ENCODE data around the gene ABTB1.
A peak's percentile ranks its signal among the peaks of the same experiment; 100 is the strongest.
"Not testable (repeated sequence)": the region's sequence is repeated elsewhere in the genome, so short reads cannot be mapped to it uniquely, and the experiment has no call there.

The ABTB1 gene

GRCh38 chr3:127679534-127680145 lies 6.9 kb downstream of the ABTB1 start:
- no peaks in the 10 kb centered on the region for H3K27me3 Mint-ChIP-seq
- no peaks in the 10 kb centered on the region for H3K9me3 Mint-ChIP-seq
- H3K4me1 Mint-ChIP-seq (ENCODE audit: low read depth in 2 of 2), result peaks cover 15 to 26% of the 10 kb centered on the region in 2 donors
- DNase-seq (no peak), ATAC-seq (replicated peaks) (no peak)
- peak overlapping the region; percentile 29 to 41 for H3K27ac Mint-ChIP-seq
- H3K36me3 Mint-ChIP-seq (ENCODE audit: insufficient read depth), result peaks cover 9% of the 10 kb centered on the region
- H3K4me3 Mint-ChIP-seq, result no peak overlapping the region

GRCh38 chr3:127680146-127680661 lies 7.5 kb downstream of the ABTB1 start:
- ATAC-seq (replicated peaks) (no peak), DNase-seq (no peak)
- no peaks in the 10 kb centered on the region for H3K27me3 Mint-ChIP-seq
- peaks cover 10 to 20% of the 10 kb centered on the region in 2 donors for H3K4me1 Mint-ChIP-seq (ENCODE audit: low read depth in 2 of 2)
- peak overlapping the region; percentile 29 to 41 for H3K27ac Mint-ChIP-seq
- no peak overlapping the region for H3K4me3 Mint-ChIP-seq
- peaks cover 9% of the 10 kb centered on the region for H3K36me3 Mint-ChIP-seq (ENCODE audit: insufficient read depth)
- H3K9me3 Mint-ChIP-seq, result no peaks in the 10 kb centered on the region

GRCh38 chr3:127680798-127681221 lies 8.1 kb downstream of the ABTB1 start:
- ATAC-seq (replicated peaks) (no peak), DNase-seq (no peak)
- no peak overlapping the region for H3K4me3 Mint-ChIP-seq
- H3K36me3 Mint-ChIP-seq (ENCODE audit: insufficient read depth), result peaks cover 9% of the 10 kb centered on the region
- H3K27ac Mint-ChIP-seq, result peak overlapping the region in 1 of 2 donors; percentile 65
- H3K9me3 Mint-ChIP-seq, result no peaks in the 10 kb centered on the region
- peaks cover 6 to 16% of the 10 kb centered on the region in 2 donors for H3K4me1 Mint-ChIP-seq (ENCODE audit: low read depth in 2 of 2)
- no peaks in the 10 kb centered on the region for H3K27me3 Mint-ChIP-seq

GRCh38 chr3:127682175-127682554 lies 9.4 kb downstream of the ABTB1 start:
- not testable (repeated sequence) for ATAC-seq (replicated peaks)

GRCh38 chr3:127682561-127682960 lies 9.8 kb downstream of the ABTB1 start:
- H3K4me1 Mint-ChIP-seq (ENCODE audit: low read depth in 2 of 2), result peaks cover 2 to 8% of the 10 kb centered on the region in 2 donors
- H3K27me3 Mint-ChIP-seq, result no peaks in the 10 kb centered on the region
- H3K4me3 Mint-ChIP-seq, result no peak overlapping the region
- H3K9me3 Mint-ChIP-seq, result no peaks in the 10 kb centered on the region
- ATAC-seq (replicated peaks) (no peak), DNase-seq (no peak)
- H3K36me3 Mint-ChIP-seq (ENCODE audit: insufficient read depth), result peaks cover 8% of the 10 kb centered on the region
- no peak overlapping the region for H3K27ac Mint-ChIP-seq

More at GRCh38 chr3:127682175-127682554, 9.4 kb downstream of the ABTB1 start:
- not testable (repeated sequence) for DNase-seq; H3K4me3 Mint-ChIP-seq; H3K4me1 Mint-ChIP-seq (ENCODE audit: low read depth in 2 of 2); H3K9me3 Mint-ChIP-seq; H3K27ac Mint-ChIP-seq; H3K27me3 Mint-ChIP-seq; H3K36me3 Mint-ChIP-seq (ENCODE audit: insufficient read depth)

- H3K27me3 Mint-ChIP-seq, result no peaks in the 10 kb centered on the region
- no peaks in the 10 kb centered on the region for H3K36me3 Mint-ChIP-seq (ENCODE audit: insufficient read depth)
- DNase-seq (no peak), ATAC-seq (replicated peaks) (no peak)
- no peak overlapping the region for H3K4me3 Mint-ChIP-seq
- peaks cover 2 to 5% of the 10 kb centered on the region in 2 donors for H3K4me1 Mint-ChIP-seq (ENCODE audit: low read depth in 2 of 2)
- H3K9me3 Mint-ChIP-seq, result no peaks in the 10 kb centered on the region
- no peak overlapping the region for H3K27ac Mint-ChIP-seq
Measured at GRCh38 chr3:127684871-127685707, 12.3 kb downstream of the ABTB1 start.

- H3K4me1 Mint-ChIP-seq (ENCODE audit: low read depth in 2 of 2), result peaks cover 2 to 5% of the 10 kb centered on the region in 2 donors
- no peak overlapping the region for H3K27ac Mint-ChIP-seq
- DNase-seq (no peak), ATAC-seq (replicated peaks) (no peak)
- no peaks in the 10 kb centered on the region for H3K27me3 Mint-ChIP-seq
- no peaks in the 10 kb centered on the region for H3K9me3 Mint-ChIP-seq
- H3K36me3 Mint-ChIP-seq (ENCODE audit: insufficient read depth), result no peaks in the 10 kb centered on the region
- no peak overlapping the region for H3K4me3 Mint-ChIP-seq
Measured at GRCh38 chr3:127685708-127686511, 13.2 kb downstream of the ABTB1 start.

- no peak for ATAC-seq (replicated peaks)
- H3K4me3 Mint-ChIP-seq, result no peak overlapping the region
- H3K36me3 Mint-ChIP-seq (ENCODE audit: insufficient read depth), result no peaks in the 10 kb centered on the region
- H3K9me3 Mint-ChIP-seq, result no peaks in the 10 kb centered on the region
- no peak for DNase-seq
- H3K27me3 Mint-ChIP-seq, result no peaks in the 10 kb centered on the region
- H3K4me1 Mint-ChIP-seq (ENCODE audit: low read depth in 2 of 2), result peaks cover 2 to 5% of the 10 kb centered on the region in 2 donors
- no peak overlapping the region for H3K27ac Mint-ChIP-seq
Measured at GRCh38 chr3:127686512-127686894, 13.8 kb downstream of the ABTB1 start.

- Mint-ChIP-seq H3K4me3 (no peak overlapping the region), H3K27me3 (no peaks in the 10 kb centered on the region), H3K9me3 (no peaks in the 10 kb centered on the region), H3K36me3 (ENCODE audit: insufficient read depth) (no peaks in the 10 kb centered on the region), H3K27ac (no peak overlapping the region), H3K4me1 (ENCODE audit: low read depth in 2 of 2) (peaks cover 2 to 5% of the 10 kb centered on the region in 2 donors)
- ATAC-seq (replicated peaks) (no peak), DNase-seq (no peak)
Measured at GRCh38 chr3:127687228-127687737, 14.5 kb downstream of the ABTB1 start.

GRCh38 chr3:127688022-127688415 lies 15.3 kb downstream of the ABTB1 start:
- DNase-seq (no peak), ATAC-seq (replicated peaks) (no peak)
- H3K27ac Mint-ChIP-seq, result no peak overlapping the region
- no peak overlapping the region for H3K4me3 Mint-ChIP-seq
- H3K36me3 Mint-ChIP-seq (ENCODE audit: insufficient read depth), result peaks cover 4% of the 10 kb centered on the region
- H3K9me3 Mint-ChIP-seq, result no peaks in the 10 kb centered on the region
- H3K27me3 Mint-ChIP-seq, result peaks cover 7% of the 10 kb centered on the region in 2 donors
- peaks cover 2 to 5% of the 10 kb centered on the region in 2 donors for H3K4me1 Mint-ChIP-seq (ENCODE audit: low read depth in 2 of 2)

GRCh38 chr3:127688416-127689265 lies 15.9 kb downstream of the ABTB1 start:
- H3K4me1 Mint-ChIP-seq (ENCODE audit: low read depth in 2 of 2), result peaks cover under 1 to 2% of the 10 kb centered on the region in 2 donors
- DNase-seq (no peak), ATAC-seq (replicated peaks) (no peak)
- H3K9me3 Mint-ChIP-seq, result no peaks in the 10 kb centered on the region
- no peak overlapping the region for H3K4me3 Mint-ChIP-seq
- H3K27ac Mint-ChIP-seq, result no peak overlapping the region
- H3K27me3 Mint-ChIP-seq, result peaks cover 13% of the 10 kb centered on the region in 2 donors
- H3K36me3 Mint-ChIP-seq (ENCODE audit: insufficient read depth), result peaks cover 6% of the 10 kb centered on the region

GRCh38 chr3:127689266-127689860 lies 16.6 kb downstream of the ABTB1 start:
- H3K27ac Mint-ChIP-seq, result no peak overlapping the region
- no peak for DNase-seq

More at GRCh38 chr3:127689266-127689860, 16.6 kb downstream of the ABTB1 start:
- H3K4me1 Mint-ChIP-seq (ENCODE audit: low read depth in 2 of 2), result no peaks in the 10 kb centered on the region
- no peak for ATAC-seq (replicated peaks)
- H3K9me3 Mint-ChIP-seq, result no peaks in the 10 kb centered on the region
- H3K36me3 Mint-ChIP-seq (ENCODE audit: insufficient read depth), result peaks cover 6% of the 10 kb centered on the region
- no peak overlapping the region for H3K4me3 Mint-ChIP-seq
- peaks cover 13 to 15% of the 10 kb centered on the region in 2 donors for H3K27me3 Mint-ChIP-seq
